Lower leg skin (tissue), 3 donors: ENCODE results near the gene FBXW8.

Experiments
- CTCF ChIP-seq, 3 donors: fragments of 450-650 bp; IDR thresholded peaks; one replicate each; pipeline ENCODE4 v1.5.1; 2016; ENCODE audit warnings: antibody characterized with exemption in 3 of 3, mild to moderate bottlenecking in 3 of 3, moderate library complexity in 2 of 3
- POLR2A ChIP-seq, 2 donors: fragments of 450-650 bp; IDR thresholded peaks; one replicate each; pipeline ENCODE4 v1.6.1; 2016 to 2017; ENCODE audit warnings: antibody characterized with exemption in 2 of 2, mild to moderate bottlenecking in 1 of 2, moderate library complexity in 1 of 2

GRCh38 chr12:116898669-116899068, 12.1 kb upstream of the FBXW8 start:
- no peak for TF ChIP-seq CTCF (IDR thresholded peaks at IDR 0.05)
- TF ChIP-seq POLR2A (IDR thresholded peaks at IDR 0.05), result no peak
